NCI-H446 treated with DMSO at 0.1 percent for 48 hours (cell line): ENCODE measurements around the gene MTA2.
"Not testable (repeated sequence)": the region's sequence is repeated elsewhere in the genome, so short reads cannot be mapped to it uniquely, and the experiment has no call there.

Experiments used
- DNase-seq: peaks from one replicate; lab custom pipeline; 2025; lab: John Stamatoyannopoulos, UW

Gene MTA2

GRCh38 chr11:62592146-62592815, 9.4 kb downstream of the MTA2 start:
- no peak for DNase-seq

- DNase-seq = peak; percentile 99
These were observed 10.1 kb downstream of the MTA2 start, which contains the start of gene TUT1 for GRCh38 chr11:62591448-62592145. TUT1 (minus strand) TSS chr11:62591523; CDS start chr11:62591485, 38 bp downstream.

GRCh38 chr11:62588966-62589637, 12.6 kb downstream of the MTA2 start:
- DNase-seq = no peak

GRCh38 chr11:62585356-62585755, 16.3 kb downstream of the MTA2 start:
- not testable (repeated sequence) for DNase-seq

GRCh38 chr11:62581735-62582134, 19.9 kb downstream of the MTA2 start:
- not testable (repeated sequence) for DNase-seq

- DNase-seq = no peak
These were observed 20.5 kb downstream of the MTA2 start for GRCh38 chr11:62580959-62581715.

GRCh38 chr11:62579252-62579651, 22.4 kb downstream of the MTA2 start:
- no peak for DNase-seq

GRCh38 chr11:62578541-62578940, 23.1 kb downstream of the MTA2 start:
- no peak for DNase-seq

- no peak for DNase-seq
These were observed 24.5 kb downstream of the MTA2 start for GRCh38 chr11:62577046-62577714.

- no peak for DNase-seq
These were observed 25.8 kb downstream of the MTA2 start for GRCh38 chr11:62575837-62576236.

- no peak for DNase-seq
These were observed 26.5 kb downstream of the MTA2 start for GRCh38 chr11:62575156-62575555.

- no peak for DNase-seq
These were observed 27.1 kb downstream of the MTA2 start for GRCh38 chr11:62574363-62575071.

GRCh38 chr11:62573592-62574362, 27.9 kb downstream of the MTA2 start, which contains the start of gene EEF1G:
EEF1G (minus strand) TSS chr11:62573891; CDS start chr11:62573842, 49 bp downstream.
- DNase-seq = peak; percentile 100

- DNase-seq = no peak
These were observed 28.6 kb downstream of the MTA2 start for GRCh38 chr11:62573006-62573591.

GRCh38 chr11:62572431-62572830, 29.2 kb downstream of the MTA2 start:
- no peak for DNase-seq

GRCh38 chr11:62571493-62571892, 30.2 kb downstream of the MTA2 start:
- DNase-seq = not testable (repeated sequence)

- not testable (repeated sequence) for DNase-seq
These were observed 30.8 kb downstream of the MTA2 start for GRCh38 chr11:62570903-62571302.

- DNase-seq = no peak
These were observed 32.1 kb downstream of the MTA2 start for GRCh38 chr11:62569611-62570010.

- no peak for DNase-seq
These were observed 34.5 kb downstream of the MTA2 start for GRCh38 chr11:62567018-62567633.
